OCI-LY3 (cell line): ENCODE results near the gene KRTAP5-2.

Experiments
- EZH2phosphoT487 ChIP-seq: fragments of 200-600 bp; shearing (Covaris generic); IDR thresholded peaks from 2 replicates; pipeline ENCODE4 v1.6.1; 2018; ENCODE audit warnings: antibody characterized with exemption, mixed run types, low read depth
- TF ChIP-seq, protein P1 (sequence below): fragments of 200-600, 300-600 bp; sonication (generic); IDR thresholded peaks from 2 replicates; pipeline ENCODE4 v1.5.1; 2014; ENCODE audit warnings: antibody characterized with exemption, low read length, low read depth

DNA sequence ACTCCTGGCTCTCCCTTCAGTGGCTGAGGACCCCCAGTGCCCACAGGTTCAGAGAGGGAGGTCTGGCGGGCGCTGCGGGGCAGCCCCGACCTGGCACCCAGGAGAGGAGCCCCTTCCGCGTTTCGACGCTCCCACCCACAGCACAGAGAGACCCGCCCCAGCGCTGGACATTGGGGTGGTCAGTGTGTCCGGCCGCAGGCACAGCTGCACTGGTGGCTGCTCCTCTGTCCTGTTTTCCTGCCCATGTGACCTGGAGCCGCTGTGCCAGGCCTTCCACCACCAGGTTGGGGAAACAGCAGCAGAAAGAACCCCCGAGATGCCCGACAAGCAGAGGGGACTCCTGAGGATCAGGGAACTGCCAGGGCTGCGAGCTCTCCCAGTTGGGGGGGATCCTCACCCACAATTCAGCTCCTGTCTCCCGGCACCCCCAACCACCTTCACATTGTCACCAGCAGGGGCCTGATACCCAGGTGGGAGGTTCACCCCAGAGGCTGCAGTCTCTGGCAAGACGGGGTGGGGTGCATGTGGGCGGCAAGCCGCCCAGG is 45.1 kb upstream of the KRTAP5-2 start:
- TF ChIP-seq, protein P1, sequence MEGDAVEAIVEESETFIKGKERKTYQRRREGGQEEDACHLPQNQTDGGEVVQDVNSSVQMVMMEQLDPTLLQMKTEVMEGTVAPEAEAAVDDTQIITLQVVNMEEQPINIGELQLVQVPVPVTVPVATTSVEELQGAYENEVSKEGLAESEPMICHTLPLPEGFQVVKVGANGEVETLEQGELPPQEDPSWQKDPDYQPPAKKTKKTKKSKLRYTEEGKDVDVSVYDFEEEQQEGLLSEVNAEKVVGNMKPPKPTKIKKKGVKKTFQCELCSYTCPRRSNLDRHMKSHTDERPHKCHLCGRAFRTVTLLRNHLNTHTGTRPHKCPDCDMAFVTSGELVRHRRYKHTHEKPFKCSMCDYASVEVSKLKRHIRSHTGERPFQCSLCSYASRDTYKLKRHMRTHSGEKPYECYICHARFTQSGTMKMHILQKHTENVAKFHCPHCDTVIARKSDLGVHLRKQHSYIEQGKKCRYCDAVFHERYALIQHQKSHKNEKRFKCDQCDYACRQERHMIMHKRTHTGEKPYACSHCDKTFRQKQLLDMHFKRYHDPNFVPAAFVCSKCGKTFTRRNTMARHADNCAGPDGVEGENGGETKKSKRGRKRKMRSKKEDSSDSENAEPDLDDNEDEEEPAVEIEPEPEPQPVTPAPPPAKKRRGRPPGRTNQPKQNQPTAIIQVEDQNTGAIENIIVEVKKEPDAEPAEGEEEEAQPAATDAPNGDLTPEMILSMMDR = no peak
- no peak for TF ChIP-seq EZH2phosphoT487
